Erythroblast (primary cell): ENCODE data around the gene TMEM236.

Experiments used
- GATA1 ChIP-seq: IDR thresholded peaks from 2 replicates; pipeline ENCODE4 v1.6.1; 2011; ENCODE audit warnings: low read depth, mild to moderate bottlenecking, control low read depth, low read length, moderate library complexity
- POLR2A ChIP-seq: IDR thresholded peaks from 2 replicates; pipeline ENCODE4 v1.6.1; 2011; ENCODE audit warnings: mild to moderate bottlenecking, low read length

- no peak for TF ChIP-seq POLR2A
- no peak for TF ChIP-seq GATA1
Measured at GRCh38 chr10:17709492-17709891, 42.5 kb upstream of the TMEM236 start.
